GM12878 (cell line): ENCODE measurements around the gene ARHGAP6. TPM values are rescaled to one million over a fixed set of nuclear protein-coding genes. Genes with fewer than 3 reads are reported as not detected.

Experiments
- ATAC-seq: fragments of 200-7000 bp; cut with Tn5 transposase; 3 replicates; pipeline ENCODE4 v1.9.1; 2020; ENCODE audit warnings: mild to moderate bottlenecking, moderate library complexity
- BruUV-seq: library from RNA; stranded (reverse); fragments of 400-500 nt; replicated peaks from 2 replicates; lab custom pipeline; 2021; lab: Mats Ljungman, UMichigan
- CTCF ChIA-PET: fragments of 300-600 bp; sonication (Branson Sonifier 250); formaldehyde crosslinking; extraction: SDS; loops from one replicate; lab custom pipeline; 2021; ENCODE audit warnings: inconsistent platforms; lab: Yijun Ruan, JAX
- POLR2A ChIA-PET: fragments of 350-600 bp; formaldehyde crosslinking; extraction: SDS; loops from one replicate; lab custom pipeline; 2021; ENCODE audit warnings: inconsistent platforms; lab: Charles Lee
- RAD21 ChIA-PET: fragments of 300-600 bp; sonication (Branson Sonifier 250); formaldehyde crosslinking; loops from one replicate; lab custom pipeline; 2023; ENCODE audit warnings: antibody characterized with exemption; ENCODE audit not compliant: unreplicated experiment; lab: Charles Lee
- SMC1A ChIA-PET: fragments of 300-600 bp; sonication (Branson Sonifier 250); formaldehyde crosslinking; loops from one replicate; lab custom pipeline; 2023; ENCODE audit not compliant: unreplicated experiment, uncharacterized antibody; lab: Charles Lee
- DNase-seq: peaks from one replicate; pipeline ENCODE4 v3.0.0-alpha.2; 2011; ENCODE audit warnings: low read depth, low spot score
- FAIRE-seq: peaks from 3 replicates; lab custom pipeline; 2011; peaks lifted over from hg19 to GRCh38; lab: Jason Lieb, UNC
- H2AFZ ChIP-seq: 2 replicates; pipeline ENCODE4 v1.6.0; 2011; ENCODE audit warnings: low read depth, low read length, control low read depth; ENCODE audit not compliant: control insufficient read depth
- H3K27ac ChIP-seq: 2 replicates; pipeline ENCODE4 v1.5.1; 2011; ENCODE audit warnings: control low read depth; ENCODE audit not compliant: control insufficient read depth, insufficient read depth
- H3K27me3 ChIP-seq, 2 experiments: replicated peaks in 1 of 2; 2 replicates each; pipeline versions ENCODE4 v1.6.0 to v1.6.1; 2011; ENCODE audit warnings: low read length in 1 of 2; ENCODE audit not compliant: control insufficient read depth in 2 of 2, insufficient read depth in 2 of 2
- H3K36me3 ChIP-seq, 2 experiments: 2 replicates each; pipeline ENCODE4 v1.5.1; 2011; ENCODE audit warnings: low read length in 1 of 2; ENCODE audit not compliant: control insufficient read depth in 2 of 2, insufficient read depth in 2 of 2
- H3K4me1 ChIP-seq: 2 replicates; pipeline ENCODE4 v1.6.1; 2011; ENCODE audit warnings: mild to moderate bottlenecking, low read length, moderate library complexity, mixed read lengths; ENCODE audit not compliant: control insufficient read depth, insufficient read depth
- H3K4me2 ChIP-seq: 2 replicates; pipeline ENCODE4 v1.6.0; 2011; ENCODE audit warnings: control low read depth; ENCODE audit not compliant: control insufficient read depth, insufficient read depth
- H3K4me3 ChIP-seq: fragments of 200-600 bp; sonication (generic); 2 replicates; pipeline ENCODE4 v1.5.1; 2016
- H3K79me2 ChIP-seq: 2 replicates; pipeline ENCODE4 v1.6.0; 2011; ENCODE audit warnings: low read length; ENCODE audit not compliant: control insufficient read depth, insufficient read depth
- H3K9ac ChIP-seq: 2 replicates; pipeline ENCODE4 v1.8.0; 2011; ENCODE audit warnings: low read length, control low read depth, mixed read lengths; ENCODE audit not compliant: control insufficient read depth, insufficient read depth
- H3K9me3 ChIP-seq: replicated peaks from 3 replicates; pipeline ENCODE4 v1.5.1; 2011; ENCODE audit warnings: mild to moderate bottlenecking, low read length; ENCODE audit not compliant: control insufficient read depth, insufficient read depth
- H4K20me1 ChIP-seq: 2 replicates; pipeline ENCODE4 v1.6.0; 2011; ENCODE audit not compliant: control insufficient read depth, insufficient read depth
- BCL3 ChIP-seq: IDR thresholded peaks from 2 replicates; pipeline ENCODE4 v1.6.1; 2011; ENCODE audit warnings: borderline replicate concordance, low read depth, mild to moderate bottlenecking, moderate library complexity, low read length; ENCODE audit not compliant: insufficient read depth, poor library complexity, severe bottlenecking
- BRCA1 ChIP-seq: IDR thresholded peaks from 2 replicates; pipeline ENCODE4 v1.6.1; 2011; ENCODE audit warnings: low read depth, low read length, improper control_type of control experiment
- CHD2 ChIP-seq: IDR thresholded peaks from 2 replicates; pipeline ENCODE4 v1.6.1; 2011; ENCODE audit warnings: low read depth, low read length, improper control_type of control experiment, borderline replicate concordance
- KDM1A ChIP-seq: fragments of 200-600 bp; sonication (generic); IDR thresholded peaks from 2 replicates; pipeline ENCODE4 v1.6.1; 2016; ENCODE audit warnings: borderline replicate concordance
- LARP7 ChIP-seq: fragments of 450-650 bp; IDR thresholded peaks from 2 replicates; pipeline ENCODE4 v1.6.1; 2017; ENCODE audit warnings: mild to moderate bottlenecking
- MEF2A ChIP-seq: IDR thresholded peaks from 2 replicates; pipeline ENCODE4 v1.6.1; 2011; ENCODE audit warnings: low read depth, mild to moderate bottlenecking, low read length, moderate library complexity; ENCODE audit not compliant: insufficient read depth
- MYB ChIP-seq: fragments of 150-350 bp; IDR thresholded peaks from 2 replicates; pipeline ENCODE4 v1.6.1; 2014; ENCODE audit warnings: mild to moderate bottlenecking, low read depth, low read length, borderline replicate concordance
- NFYB ChIP-seq: IDR thresholded peaks from 2 replicates; pipeline ENCODE4 v1.6.1; 2011; ENCODE audit warnings: low read depth, mild to moderate bottlenecking, low read length, improper control_type of control experiment, moderate library complexity; ENCODE audit not compliant: insufficient read depth
- PKNOX1 ChIP-seq: fragments of 450-650 bp; IDR thresholded peaks from 2 replicates; pipeline ENCODE4 v1.6.1; 2016; ENCODE audit warnings: mild to moderate bottlenecking
- RAD21 ChIP-seq: IDR thresholded peaks from 2 replicates; pipeline ENCODE4 v1.6.1; 2011; ENCODE audit warnings: mild to moderate bottlenecking, low read depth, low read length, moderate library complexity; ENCODE audit not compliant: insufficient read depth
- RELA ChIP-seq: fragments of 450-650 bp; IDR thresholded peaks from 2 replicates; pipeline ENCODE4 v1.8.0; 2014; ENCODE audit warnings: borderline replicate concordance; ENCODE audit not compliant: partially characterized antibody
- STAT1 ChIP-seq: fragments of 450-650 bp; conservative IDR thresholded peaks from 2 replicates; pipeline ENCODE4 v1.6.1; 2014; ENCODE audit warnings: antibody characterized with exemption, mild to moderate bottlenecking
- TARDBP ChIP-seq: IDR thresholded peaks from 2 replicates; pipeline ENCODE4 v1.6.1; 2016; ENCODE audit warnings: borderline replicate concordance
- TCF12 ChIP-seq: IDR thresholded peaks from 2 replicates; pipeline ENCODE4 v1.6.1; 2011; ENCODE audit warnings: low read depth, mild to moderate bottlenecking, low read length
- USF1 ChIP-seq: IDR thresholded peaks from 2 replicates; pipeline ENCODE4 v1.6.1; 2011; ENCODE audit warnings: borderline replicate concordance, low read depth, mild to moderate bottlenecking, moderate library complexity, mixed read lengths, low read length; ENCODE audit not compliant: insufficient read depth; ENCODE audit errors: extremely low read length
- ZNF217 ChIP-seq: fragments of 450-650 bp; IDR thresholded peaks from 2 replicates; pipeline ENCODE4 v1.6.1; 2017; ENCODE audit warnings: antibody characterized with exemption, mild to moderate bottlenecking
- ZNF687 ChIP-seq: fragments of 450-650 bp; IDR thresholded peaks from 2 replicates; pipeline ENCODE4 v1.6.1; 2017; ENCODE audit warnings: mild to moderate bottlenecking, moderate library complexity
- ZSCAN29 ChIP-seq: fragments of 450-650 bp; IDR thresholded peaks from 2 replicates; pipeline ENCODE4 v1.6.1; 2017; ENCODE audit warnings: mild to moderate bottlenecking, moderate library complexity
- WGBS: methylation state at CpG from one replicate; pipeline ENCODE4 v1.1.6; 2016; ENCODE audit warnings: low lambda C conversion rate; ENCODE audit not compliant: insufficient replicate concordance, insufficient coverage; ENCODE audit errors: missing lambda C conversion rate; 5-methylcytosine and 5-hydroxymethylcytosine counted together
- in situ Hi-C: fragments of 300-500 bp; cut with MboI; formaldehyde crosslinking; loops from 9 replicates; pipeline ENCODE4 v1.14.3; 2018; ENCODE audit warnings: mixed read lengths
- intact Hi-C: fragments of 100-400 bp; cut with micrococcal nuclease; formaldehyde crosslinking; loops from one replicate; pipeline ENCODE4 v1.14.2; 2022; ENCODE audit not compliant: unreplicated experiment
- polyA plus RNA-seq, 11 experiments: library from polyadenylated mRNA; depleted of rRNA in 4 of 11; unstranded in 6 of 11; stranded (reverse) in 5 of 11; fragments of >200 nt; fragmentation: Nextera tagmentation in 4 of 11; fragmentation: Illumina TruSeq in 1 of 11; extraction: Ambion mirVana in 4 of 11; extraction: Trizol in 1 of 11; gene quantifications; 1 replicate in 1 of 11; 2 replicates in 10 of 11; pipeline versions ENCODE4 v1.2.1 to v1.2.3, GENCODE V29; 2011 to 2016; ENCODE audit warnings: inconsistent platforms in 2 of 11, missing spikeins in 2 of 11, low read depth in 1 of 11
- total RNA-seq, 4 experiments: library from RNA; depleted of rRNA in 3 of 4; stranded (reverse); fragments of >200 nt in 3 of 4; fragmentation: Illumina TruSeq in 1 of 4; extraction: Trizol in 1 of 4; gene quantifications; 2 replicates each; pipeline versions ENCODE4 v1.2.1 to v1.2.3, GENCODE V29; 2013 to 2021

ARHGAP6 gene
- total and polyA plus RNA-seq, 10 of the 15 experiments (the other 5 are each of a cell fraction or from before 2014, with no cell fraction given), result 0.20 to 1.8 (median 0.76) TPM

- POLR2A ChIA-PET, result no interaction called here
- WGBS, result 21% methylated on average over 2 of the region's 2 CpGs
- in situ Hi-C loops, result loop anchor here (25.0 kb wide), 1 partner anchor 1137 kb away; no protein-coding TSS in a partner anchor
- Histone ChIP-seq H3K27ac (no peak overlapping the region), H3K4me1 (no peaks in the 10 kb centered on the region), H3K4me2 (no peak overlapping the region), H2AFZ (no peak overlapping the region), H3K9ac (no peak overlapping the region), H3K4me3 (no peak overlapping the region), H3K79me2 (no peaks in the 10 kb centered on the region), H3K9me3 (no peaks in the 10 kb centered on the region), H4K20me1 (no peaks in the 10 kb centered on the region), H3K27me3 (no peaks in the 10 kb centered on the region), H3K36me3 (peaks cover 1 to 2% of the 10 kb centered on the region in 2 experiments; a peak in 1 of 4 replicates)
- no peak for FAIRE-seq
- no peak for DNase-seq
- intact Hi-C loops, result no loop called here
- TF ChIP-seq RELA (no peak), ZNF687 (no peak), MYB (no peak), USF1 (no peak), BCL3 (no peak), RAD21 (no peak), CHD2 (no peak), MEF2A (no peak), LARP7 (no peak), BRCA1 (no peak), NFYB (no peak), TCF12 (no peak), KDM1A (no peak), PKNOX1 (no peak), STAT1 (no peak), ZSCAN29 (no peak), TARDBP (no peak), ZNF217 (no peak)
- no peak for ATAC-seq
- no TSS peak for BruUV-seq
- SMC1A ChIA-PET, result interaction anchor here (0.7 to 1.0 kb wide), 2 partner anchors 18 to 408 kb away, joined by 3 read pairs; no protein-coding TSS in a partner anchor
- RAD21 ChIA-PET, result no interaction called here
- CTCF ChIA-PET, result interaction anchor here (0.6 kb wide), 1 partner anchor 12 kb away, joined by 3 read pairs; no protein-coding TSS in a partner anchor
Measured at GRCh38 chrX:11124112-11124511, 541.6 kb downstream of the ARHGAP6 start.
